ENCODE measurements around the gene MYL9.

Gene MYL9

DNA sequence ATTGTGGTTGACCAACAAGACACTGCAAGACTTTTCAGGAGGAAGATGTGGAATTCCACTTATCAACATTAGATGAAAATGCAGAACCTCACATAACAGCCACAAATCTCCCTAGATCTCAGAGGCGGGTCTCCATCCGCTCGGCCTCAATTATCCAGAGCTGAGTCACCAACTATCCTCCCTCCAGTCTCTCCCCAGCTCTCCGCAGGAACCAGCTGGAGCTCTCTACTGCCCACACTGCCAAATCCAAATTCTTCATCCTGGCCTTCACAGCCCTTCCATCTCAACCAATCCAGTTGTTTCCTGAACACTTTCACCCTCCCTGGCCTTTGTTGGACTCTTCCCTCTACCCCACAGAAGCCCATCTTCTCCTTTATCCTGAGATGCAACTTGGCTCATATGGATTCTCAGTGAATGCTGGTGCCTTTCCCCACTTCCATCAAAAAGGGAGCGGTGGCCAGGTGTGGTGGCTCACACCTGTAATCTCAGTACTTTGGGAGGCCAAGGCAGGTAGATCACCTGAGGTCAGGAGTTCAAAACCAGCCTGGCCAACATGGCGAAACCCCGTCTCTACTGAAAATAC is 28.6 kb downstream of the MYL9 start:
- no peak overlapping the region for H3K4me3 ChIP-seq (ENCODE audit: low read depth, low read length)
- H3K36me3 ChIP-seq: no peaks in the 10 kb centered on the region
- H3K9me3 ChIP-seq (ENCODE audit: severe bottlenecking): peaks cover 2% of the 10 kb centered on the region
- no peak overlapping the region for H3K27ac ChIP-seq
- no peak for DNase-seq
- no peaks in the 10 kb centered on the region for H3K27me3 ChIP-seq (ENCODE audit: insufficient read depth, low read depth, severe bottlenecking)
- TF ChIP-seq, protein P1, sequence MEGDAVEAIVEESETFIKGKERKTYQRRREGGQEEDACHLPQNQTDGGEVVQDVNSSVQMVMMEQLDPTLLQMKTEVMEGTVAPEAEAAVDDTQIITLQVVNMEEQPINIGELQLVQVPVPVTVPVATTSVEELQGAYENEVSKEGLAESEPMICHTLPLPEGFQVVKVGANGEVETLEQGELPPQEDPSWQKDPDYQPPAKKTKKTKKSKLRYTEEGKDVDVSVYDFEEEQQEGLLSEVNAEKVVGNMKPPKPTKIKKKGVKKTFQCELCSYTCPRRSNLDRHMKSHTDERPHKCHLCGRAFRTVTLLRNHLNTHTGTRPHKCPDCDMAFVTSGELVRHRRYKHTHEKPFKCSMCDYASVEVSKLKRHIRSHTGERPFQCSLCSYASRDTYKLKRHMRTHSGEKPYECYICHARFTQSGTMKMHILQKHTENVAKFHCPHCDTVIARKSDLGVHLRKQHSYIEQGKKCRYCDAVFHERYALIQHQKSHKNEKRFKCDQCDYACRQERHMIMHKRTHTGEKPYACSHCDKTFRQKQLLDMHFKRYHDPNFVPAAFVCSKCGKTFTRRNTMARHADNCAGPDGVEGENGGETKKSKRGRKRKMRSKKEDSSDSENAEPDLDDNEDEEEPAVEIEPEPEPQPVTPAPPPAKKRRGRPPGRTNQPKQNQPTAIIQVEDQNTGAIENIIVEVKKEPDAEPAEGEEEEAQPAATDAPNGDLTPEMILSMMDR (IDR thresholded peaks at IDR 0.05; ENCODE audit: low read depth, low read length): no peak

DNA sequence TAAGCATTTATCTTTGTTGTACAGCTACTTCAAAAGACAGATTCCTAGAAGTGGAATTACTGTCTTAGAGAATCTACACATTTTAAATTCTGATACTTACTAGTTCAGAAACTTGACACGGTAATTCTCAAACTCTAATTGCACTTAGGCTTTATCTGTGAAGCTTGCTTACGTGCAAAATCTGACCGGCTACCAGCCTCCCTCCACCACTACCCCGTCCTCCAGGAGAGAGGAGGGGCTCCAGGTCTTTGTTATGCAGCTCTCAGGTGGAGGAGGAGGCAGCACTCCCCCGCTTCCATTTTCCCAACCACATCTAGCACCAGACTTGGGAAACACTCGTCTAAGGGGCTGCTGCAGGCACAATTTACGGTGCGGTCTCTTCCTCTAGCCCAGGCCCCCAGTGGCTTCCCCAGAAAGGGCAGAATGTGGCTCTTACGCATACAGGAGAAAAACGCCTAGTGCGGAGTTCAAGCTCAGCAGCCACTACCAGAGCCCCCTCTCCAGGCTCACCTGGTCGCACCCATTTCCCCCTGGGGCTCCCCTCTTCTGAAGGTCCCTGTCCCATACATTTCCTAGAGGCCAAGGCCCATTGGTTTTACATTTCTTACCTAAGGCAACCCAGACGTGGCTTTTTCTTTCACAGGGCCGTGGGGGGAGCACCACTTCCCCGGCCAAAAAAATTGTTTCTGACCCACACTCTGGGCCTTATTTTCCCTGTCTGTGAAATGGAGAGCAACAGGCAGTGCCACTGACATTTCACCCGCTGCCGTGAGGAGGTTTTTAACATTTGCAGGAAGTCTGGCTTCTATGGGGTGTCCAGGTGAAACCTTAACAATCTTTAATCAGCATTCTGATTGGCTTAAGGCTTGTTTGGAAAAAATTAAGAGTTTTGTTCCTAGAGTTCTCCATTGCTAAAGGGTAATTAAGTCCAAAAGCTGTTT is 30.5 kb downstream of the MYL9 start:
- no peak overlapping the region for H3K4me3 ChIP-seq (ENCODE audit: low read depth, low read length)
- H3K27me3 ChIP-seq (ENCODE audit: insufficient read depth, low read depth, severe bottlenecking): no peaks in the 10 kb centered on the region
- no peak for DNase-seq
- H3K27ac ChIP-seq: no peak overlapping the region
- H3K9me3 ChIP-seq (ENCODE audit: severe bottlenecking): no peaks in the 10 kb centered on the region
- TF ChIP-seq, protein P1 (IDR thresholded peaks at IDR 0.05; ENCODE audit: low read depth, low read length): no peak
- H3K36me3 ChIP-seq: no peaks in the 10 kb centered on the region; the same call in 1 of the 2 replicates

DNA sequence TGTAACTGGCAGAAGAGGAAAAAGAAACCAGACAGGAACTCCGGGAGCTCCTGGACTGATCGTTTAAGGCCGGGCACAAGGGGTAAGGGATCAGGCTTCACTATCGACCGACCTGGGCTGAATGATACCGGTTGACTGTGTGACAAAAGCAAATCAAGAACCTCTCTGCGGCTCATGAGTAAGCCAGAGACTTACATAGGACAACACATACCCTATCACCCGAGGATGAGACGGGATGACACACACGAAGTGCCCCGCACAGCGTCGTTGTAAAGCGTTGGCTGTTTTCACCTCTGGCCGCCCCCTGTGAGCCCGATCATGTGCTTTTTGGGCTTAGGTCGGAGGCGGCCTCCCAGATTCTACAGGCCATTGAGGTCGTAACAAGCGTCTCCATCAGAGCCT is 31.4 kb downstream of the MYL9 start:
- no peak overlapping the region for H3K27ac ChIP-seq
- no peaks in the 10 kb centered on the region for H3K27me3 ChIP-seq (ENCODE audit: insufficient read depth, low read depth, severe bottlenecking)
- DNase-seq: no peak
- H3K36me3 ChIP-seq: no peaks in the 10 kb centered on the region; the same call in 1 of the 2 replicates
- no peak overlapping the region for H3K4me3 ChIP-seq (ENCODE audit: low read depth, low read length)
- TF ChIP-seq, protein P1 (IDR thresholded peaks at IDR 0.05; ENCODE audit: low read depth, low read length): no peak
- no peaks in the 10 kb centered on the region for H3K9me3 ChIP-seq (ENCODE audit: severe bottlenecking)

DNA sequence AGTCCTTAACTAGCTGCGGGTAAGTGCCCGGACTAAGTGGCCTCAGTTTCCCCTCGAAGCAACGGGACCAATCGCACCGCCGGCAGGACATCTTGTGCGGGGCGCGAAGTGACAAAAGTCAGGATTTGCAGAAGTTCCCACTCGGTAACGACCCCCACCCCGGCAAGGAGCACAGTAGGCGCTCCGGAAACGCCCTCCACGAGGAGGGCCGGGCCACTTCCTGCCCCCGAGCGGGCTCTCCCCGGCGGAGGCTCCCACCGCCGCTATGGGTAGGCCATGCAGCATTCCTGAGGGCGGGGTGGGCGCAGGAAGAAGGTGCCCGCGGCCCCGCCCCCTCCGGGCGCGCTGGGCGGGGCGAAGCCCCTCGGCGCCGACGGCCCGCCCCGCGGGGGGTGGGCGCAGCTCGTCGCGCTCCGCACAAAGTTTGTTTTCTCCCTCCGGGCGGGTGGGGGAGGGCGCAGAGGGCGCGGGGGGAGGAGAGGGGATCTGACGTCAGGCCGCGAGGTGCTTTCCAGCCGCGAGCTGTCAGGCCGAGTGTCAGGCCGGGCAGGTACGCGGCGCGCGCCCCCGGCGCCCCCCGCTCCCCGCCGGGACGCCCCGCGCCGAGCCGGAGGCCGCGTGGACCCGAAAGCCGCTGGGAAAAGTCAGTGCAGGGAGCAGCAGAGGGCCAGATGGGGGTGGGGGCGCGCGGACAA is 31.9 kb downstream of the MYL9 start, which contains the start of gene TGIF2:
TGIF2 (plus strand) TSS at position 495 of the 695 bp plus-strand sequence. CDS start 5,178 bp downstream, outside the sequence.
- Histone ChIP-seq H3K4me3 (ENCODE audit: low read depth, low read length) (peak within 1 kb of the TSS; percentile 94), H3K27ac (peak within 1 kb of the TSS; percentile 87), H3K27me3 (ENCODE audit: insufficient read depth, low read depth, severe bottlenecking) (no peaks in the 10 kb centered on the region), H3K36me3 (no peaks in the 10 kb centered on the region; the same call in 1 of the 2 replicates), H3K9me3 (ENCODE audit: severe bottlenecking) (no peaks in the 10 kb centered on the region)
- TF ChIP-seq, protein P1 (IDR thresholded peaks at IDR 0.05; ENCODE audit: low read depth, low read length): no peak
- peak; percentile 80 for DNase-seq

DNA sequence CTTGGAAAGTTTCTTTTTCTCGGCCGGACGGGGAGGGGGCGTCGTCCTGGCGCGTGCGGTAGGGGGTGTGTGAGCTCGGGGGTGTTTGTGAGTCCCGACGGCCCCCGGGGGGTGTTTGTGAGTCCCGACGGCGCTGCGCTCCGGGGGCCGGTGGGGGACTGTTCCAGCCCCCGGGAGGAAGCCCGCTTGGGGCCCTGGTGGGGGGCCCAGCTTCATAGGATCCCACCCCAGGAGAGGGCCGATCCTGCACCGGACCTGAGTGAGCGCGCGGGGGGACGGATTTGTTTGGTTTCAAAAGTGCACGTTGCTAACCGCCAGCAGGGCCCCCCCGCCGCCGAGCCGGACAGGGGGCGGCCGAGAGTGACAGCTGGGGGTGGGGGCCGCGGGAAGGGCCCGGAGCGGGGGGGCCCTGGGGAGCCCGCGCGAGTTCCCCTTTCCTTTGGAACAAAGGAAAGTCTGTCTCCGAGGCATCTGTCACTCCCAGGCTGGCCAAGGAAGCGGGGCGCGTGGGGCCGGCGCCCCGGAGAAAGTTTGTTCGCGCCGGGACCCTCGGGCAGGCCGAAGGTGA is 32.6 kb downstream of the MYL9 start:
- H3K27ac ChIP-seq: peak overlapping the region; percentile 87
- no peaks in the 10 kb centered on the region for H3K9me3 ChIP-seq (ENCODE audit: severe bottlenecking)
- H3K36me3 ChIP-seq: peaks cover 5% of the 10 kb centered on the region
- no peaks in the 10 kb centered on the region for H3K27me3 ChIP-seq (ENCODE audit: insufficient read depth, low read depth, severe bottlenecking)
- TF ChIP-seq, protein P1 (IDR thresholded peaks at IDR 0.05; ENCODE audit: low read depth, low read length): no peak
- DNase-seq: peak; percentile 40
- peak overlapping the region; percentile 94 for H3K4me3 ChIP-seq (ENCODE audit: low read depth, low read length)

Measured in WERI-Rb-1 (cell line).